RWPE1 (cell line): ENCODE results near the gene ZFYVE27.

Experiments used
- CTCF ChIA-PET: fragments of 350-600 bp; sonication (Branson Sonifier 250); formaldehyde crosslinking; extraction: SDS; loops from one replicate; lab custom pipeline; 2021; lab: Yijun Ruan, JAX
- POLR2A ChIA-PET: fragments of 400-600 bp; formaldehyde crosslinking; extraction: SDS; loops from one replicate; lab custom pipeline; 2020; ENCODE audit warnings: antibody characterized with exemption; ENCODE audit not compliant: low non-redundant PET; lab: Yijun Ruan, JAX
- DNase-seq: peaks from one replicate; pipeline ENCODE4 v3.0.0; 2012; ENCODE audit warnings: low spot score
- H3K27ac ChIP-seq: fragments of 450-650 bp; 2 replicates; pipeline ENCODE4 v1.5.1; 2017
- CTCF ChIP-seq: fragments of 450-650 bp; conservative IDR thresholded peaks from 2 replicates; pipeline ENCODE4 v1.5.1; 2017; ENCODE audit warnings: low read depth, mild to moderate bottlenecking

ZFYVE27 gene

GRCh38 chr10:97729014-97729413 lies 7.9 kb upstream of the ZFYVE27 start:
- CTCF ChIA-PET, result interaction anchor here (0.6 to 8.8 kb wide), 4 partner anchors 19 to 56 kb away, joined by 3 to 122 read pairs (median 4); no protein-coding TSS in a partner anchor
- H3K27ac ChIP-seq, result no peak overlapping the region
- DNase-seq, result no peak
- no peak for TF ChIP-seq CTCF
- POLR2A ChIA-PET, result no interaction called here

- ChIA-PET CTCF (interaction anchor here (0.6 to 8.8 kb wide), 13 partner anchors 9 to 702 kb away, joined by 3 to 122 read pairs (median 4); no protein-coding TSS in a partner anchor), POLR2A (no interaction called here)
- H3K27ac ChIP-seq, result peak overlapping the region; percentile 45
- DNase-seq, result peak; percentile 73
- TF ChIP-seq CTCF, result peak; percentile 86
Observed at GRCh38 chr10:97731346-97732051, 5.4 kb upstream of the ZFYVE27 start.

GRCh38 chr10:97732052-97732359 lies 4.9 kb upstream of the ZFYVE27 start:
- CTCF ChIA-PET, result interaction anchor here (0.9 to 8.8 kb wide), 6 partner anchors 14 to 54 kb away, joined by 4 to 122 read pairs (median 10); no protein-coding TSS in a partner anchor
- POLR2A ChIA-PET, result no interaction called here
- no peak overlapping the region for H3K27ac ChIP-seq
- TF ChIP-seq CTCF, result peak; percentile 59
- DNase-seq, result no peak

- H3K27ac ChIP-seq, result no peak overlapping the region
- ChIA-PET POLR2A (interaction anchor here (0.6 kb wide), 2 partner anchors 20 to 36 kb away, joined by 3 to 6 read pairs; partner anchors contain the start of gene MARVELD1), CTCF (interaction anchor here (0.6 to 8.8 kb wide), 6 partner anchors 23 to 56 kb away, joined by 3 to 122 read pairs (median 9); no protein-coding TSS in a partner anchor)
- no peak for TF ChIP-seq CTCF
- no peak for DNase-seq
Observed at GRCh38 chr10:97733256-97733655, 3.7 kb upstream of the ZFYVE27 start.

GRCh38 chr10:97734021-97734420 lies 2.9 kb upstream of the ZFYVE27 start:
- no peak for DNase-seq
- H3K27ac ChIP-seq, result no peak overlapping the region
- no peak for TF ChIP-seq CTCF
- CTCF ChIA-PET, result interaction anchor here (0.9 to 8.8 kb wide), 3 partner anchors 24 to 57 kb away, joined by 3 to 122 read pairs (median 51); no protein-coding TSS in a partner anchor
- POLR2A ChIA-PET, result interaction anchor here (0.6 kb wide), 2 partner anchors 37 to 102 kb away, joined by 4 to 6 read pairs; no protein-coding TSS in a partner anchor

GRCh38 chr10:97736403-97736901 lies 476 bp upstream of the ZFYVE27 start:
- no peak for DNase-seq
- TF ChIP-seq CTCF, result no peak
- ChIA-PET POLR2A (interaction anchor here (0.8 to 1.6 kb wide), 5 partner anchors 18 to 194 kb away, joined by 3 to 6 read pairs (median 4); partner anchors contain the start of genes AVPI1 and MARVELD1), CTCF (interaction anchor here (1.0 to 8.8 kb wide), 4 partner anchors 22 to 35 kb away, joined by 3 to 122 read pairs (median 28); no protein-coding TSS in a partner anchor)
- H3K27ac ChIP-seq, result peak overlapping the region; percentile 85
